ENCODE measurements around the gene ASXL3. TPM values are rescaled to one million over a fixed set of nuclear protein-coding genes. Genes with fewer than 3 reads are reported as not detected.

The ASXL3 gene
- total and polyA plus RNA-seq, 10 of the 15 experiments (the other 5 are each of a cell fraction or from before 2014, with no cell fraction given) = 0.15 TPM; not detected in 9

DNA sequence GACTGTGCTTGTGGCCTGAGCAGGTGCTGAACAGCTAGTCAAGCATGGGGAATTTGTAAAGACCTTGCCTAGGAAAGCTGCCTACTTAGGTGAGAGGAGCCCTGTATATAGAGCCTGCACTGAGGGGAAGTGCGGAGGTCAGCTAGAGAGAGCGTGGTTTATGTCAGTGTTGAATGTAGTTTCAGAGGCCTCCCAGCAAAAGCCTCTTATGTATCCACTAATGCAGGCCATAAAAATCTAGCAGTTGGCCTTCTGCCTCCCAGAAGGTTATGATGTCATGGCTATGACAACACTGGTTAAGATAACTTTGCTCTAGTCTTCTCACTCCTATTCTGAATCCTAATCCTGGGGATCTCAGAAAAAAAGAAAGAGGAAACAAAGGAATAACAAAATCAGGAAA is 88.9 kb downstream of the ASXL3 start:
- no peaks in the 10 kb centered on the region for H3K9me3 ChIP-seq (replicated peaks; ENCODE audit: control insufficient read depth, insufficient read depth, low read length)

DNA sequence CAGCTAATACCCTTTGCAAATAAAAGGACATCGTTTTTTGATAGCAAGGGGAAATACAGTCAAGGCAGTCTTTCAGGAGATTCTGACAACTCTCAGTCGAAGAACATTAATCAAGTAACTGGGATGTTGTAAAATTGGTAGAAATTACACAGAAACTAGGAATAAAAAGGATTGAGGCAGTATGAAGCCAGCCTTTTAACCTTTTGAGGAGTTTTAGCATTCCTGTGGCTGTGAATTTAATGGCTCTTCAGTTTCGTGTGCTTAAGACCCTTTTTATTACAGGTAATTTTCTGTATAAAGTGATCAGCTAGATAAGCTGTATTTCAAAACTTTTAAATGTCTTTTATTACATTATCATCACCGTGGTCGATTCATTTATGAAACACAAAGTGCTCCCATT is 91.6 kb downstream of the ASXL3 start:
- no peaks in the 10 kb centered on the region for H3K9me3 ChIP-seq (replicated peaks; ENCODE audit: control insufficient read depth, insufficient read depth, low read length)
- ChIA-PET CTCF (no interaction called here), POLR2A (no interaction called here), RAD21 (ENCODE audit: unreplicated experiment) (no interaction called here), SMC1A (ENCODE audit: uncharacterized antibody, unreplicated experiment) (no interaction called here)
- H3K4me2 ChIP-seq (ENCODE audit: control insufficient read depth, insufficient read depth) = no peak overlapping the region
- no peak overlapping the region for H3K27ac ChIP-seq (ENCODE audit: control insufficient read depth, insufficient read depth)
- whole genome bisulfite sequencing (ENCODE audit: insufficient coverage, insufficient replicate concordance, low lambda C conversion rate, missing lambda C conversion rate) = 1% methylated on average over 5 of the region's 5 CpGs
- no peaks in the 10 kb centered on the region for H4K20me1 ChIP-seq (ENCODE audit: control insufficient read depth, insufficient read depth)
- no peaks in the 10 kb centered on the region; a peak in 1 of 4 replicates for H3K27me3 ChIP-seq (replicated peaks in 1 of 2; ENCODE audit: control insufficient read depth in 2 of 2, insufficient read depth in 2 of 2, low read length in 1 of 2)
- H3K36me3 ChIP-seq (ENCODE audit: control insufficient read depth in 2 of 2, insufficient read depth in 2 of 2, low read length in 1 of 2) = no peaks in the 10 kb centered on the region
- H3K9ac ChIP-seq (ENCODE audit: control insufficient read depth, insufficient read depth, low read length) = no peak overlapping the region
- no peaks in the 10 kb centered on the region for H3K79me2 ChIP-seq (ENCODE audit: control insufficient read depth, insufficient read depth, low read length)
- no TSS peak for BruUV-seq (replicated peaks)
- peak; percentile 52 for FAIRE-seq
- in situ Hi-C loops (cut with MboI) = no loop called here
- no peak overlapping the region for H3K4me3 ChIP-seq
- H3K4me1 ChIP-seq (ENCODE audit: control insufficient read depth, insufficient read depth, low read length) = no peaks in the 10 kb centered on the region
- DNase-seq (ENCODE audit: low read depth, low spot score) = no peak
- no peak for ATAC-seq
- intact Hi-C loops (cut with micrococcal nuclease; ENCODE audit: unreplicated experiment) = no loop called here
- H2AFZ ChIP-seq (ENCODE audit: control insufficient read depth, low read depth, low read length) = no peak overlapping the region
- no peak for TF ChIP-seq POLR2AphosphoS5 (IDR thresholded peaks at IDR 0.05; ENCODE audit: low read length)
- TF ChIP-seq SREBF1 (IDR thresholded peaks at IDR 0.05; ENCODE audit: low read length) = no peak
- TF ChIP-seq, protein P1, sequence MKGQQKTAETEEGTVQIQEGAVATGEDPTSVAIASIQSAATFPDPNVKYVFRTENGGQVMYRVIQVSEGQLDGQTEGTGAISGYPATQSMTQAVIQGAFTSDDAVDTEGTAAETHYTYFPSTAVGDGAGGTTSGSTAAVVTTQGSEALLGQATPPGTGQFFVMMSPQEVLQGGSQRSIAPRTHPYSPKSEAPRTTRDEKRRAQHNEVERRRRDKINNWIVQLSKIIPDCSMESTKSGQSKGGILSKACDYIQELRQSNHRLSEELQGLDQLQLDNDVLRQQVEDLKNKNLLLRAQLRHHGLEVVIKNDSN (IDR thresholded peaks at IDR 0.05; ENCODE audit: borderline replicate concordance, extremely low read length, insufficient read depth, low read depth, low read length) = no peak
- TF ChIP-seq CHD4 (IDR thresholded peaks at IDR 0.05) = no peak
- no peak for TF ChIP-seq HDAC2 (IDR thresholded peaks at IDR 0.05)
- TF ChIP-seq RB1 (IDR thresholded peaks at IDR 0.05; ENCODE audit: borderline replicate concordance) = no peak
- TF ChIP-seq KLF5 (IDR thresholded peaks at IDR 0.05; ENCODE audit: partially characterized antibody) = no peak
- no peak for TF ChIP-seq RELA (IDR thresholded peaks at IDR 0.05; ENCODE audit: borderline replicate concordance, partially characterized antibody)
- no peak for TF ChIP-seq NFYA (IDR thresholded peaks at IDR 0.05; ENCODE audit: borderline replicate concordance, low read depth, low read length)
- TF ChIP-seq SUZ12 (IDR thresholded peaks at IDR 0.05; ENCODE audit: unreplicated experiment) = no peak
- TF ChIP-seq SRF (IDR thresholded peaks at IDR 0.05; ENCODE audit: low read depth in 2 of 2, low read length in 2 of 2) = no peak
- TF ChIP-seq CBX3 (IDR thresholded peaks at IDR 0.05; ENCODE audit: borderline replicate concordance, low read depth) = no peak

More for the DNA sequence above, 88.9 kb downstream of the ASXL3 start:
- no peaks in the 10 kb centered on the region for H3K36me3 ChIP-seq (ENCODE audit: control insufficient read depth in 2 of 2, insufficient read depth in 2 of 2, low read length in 1 of 2)
- no peak overlapping the region for H3K27ac ChIP-seq (ENCODE audit: control insufficient read depth, insufficient read depth)
- H3K4me2 ChIP-seq (ENCODE audit: control insufficient read depth, insufficient read depth) = no peak overlapping the region
- H3K79me2 ChIP-seq (ENCODE audit: control insufficient read depth, insufficient read depth, low read length) = no peaks in the 10 kb centered on the region
- DNase-seq (ENCODE audit: low read depth, low spot score) (no peak), ATAC-seq (no peak), FAIRE-seq (no peak)
- RAD21 ChIA-PET (ENCODE audit: unreplicated experiment) = no interaction called here
- CTCF ChIA-PET = no interaction called here
- POLR2A ChIA-PET = no interaction called here
- H3K4me3 ChIP-seq = no peak overlapping the region
- TF ChIP-seq SREBF2 (IDR thresholded peaks at IDR 0.05; ENCODE audit: low read length) (no peak), EZH2 (IDR thresholded peaks at IDR 0.05; ENCODE audit: borderline replicate concordance, control insufficient read depth, low read depth, low read length) (no peak)
- TF ChIP-seq, protein P2, sequence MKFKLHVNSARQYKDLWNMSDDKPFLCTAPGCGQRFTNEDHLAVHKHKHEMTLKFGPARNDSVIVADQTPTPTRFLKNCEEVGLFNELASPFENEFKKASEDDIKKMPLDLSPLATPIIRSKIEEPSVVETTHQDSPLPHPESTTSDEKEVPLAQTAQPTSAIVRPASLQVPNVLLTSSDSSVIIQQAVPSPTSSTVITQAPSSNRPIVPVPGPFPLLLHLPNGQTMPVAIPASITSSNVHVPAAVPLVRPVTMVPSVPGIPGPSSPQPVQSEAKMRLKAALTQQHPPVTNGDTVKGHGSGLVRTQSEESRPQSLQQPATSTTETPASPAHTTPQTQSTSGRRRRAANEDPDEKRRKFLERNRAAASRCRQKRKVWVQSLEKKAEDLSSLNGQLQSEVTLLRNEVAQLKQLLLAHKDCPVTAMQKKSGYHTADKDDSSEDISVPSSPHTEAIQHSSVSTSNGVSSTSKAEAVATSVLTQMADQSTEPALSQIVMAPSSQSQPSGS (IDR thresholded peaks at IDR 0.05; ENCODE audit: low read length) = no peak
- no TSS peak for BruUV-seq (replicated peaks)
- 56% methylated on average over 2 of the region's 2 CpGs for WGBS (ENCODE audit: insufficient coverage, insufficient replicate concordance, low lambda C conversion rate, missing lambda C conversion rate)
- intact Hi-C loops (cut with micrococcal nuclease; ENCODE audit: unreplicated experiment) (no loop called here), in situ Hi-C loops (cut with MboI) (no loop called here)
- no peak overlapping the region for H3K9ac ChIP-seq (ENCODE audit: control insufficient read depth, insufficient read depth, low read length)
- H3K4me1 ChIP-seq (ENCODE audit: control insufficient read depth, insufficient read depth, low read length) = no peaks in the 10 kb centered on the region
- no peaks in the 10 kb centered on the region; a peak in 1 of 4 replicates for H3K27me3 ChIP-seq (replicated peaks in 1 of 2; ENCODE audit: control insufficient read depth in 2 of 2, insufficient read depth in 2 of 2, low read length in 1 of 2)
- SMC1A ChIA-PET (ENCODE audit: uncharacterized antibody, unreplicated experiment) = no interaction called here
- no peak overlapping the region for H2AFZ ChIP-seq (ENCODE audit: control insufficient read depth, low read depth, low read length)
- no peaks in the 10 kb centered on the region for H4K20me1 ChIP-seq (ENCODE audit: control insufficient read depth, insufficient read depth)

Data from GM12878 (cell line).